Ovary (tissue), 9 donors: Measurements from ENCODE around the gene SLC12A8. TPM values are rescaled to one million over a fixed set of nuclear protein-coding genes. Genes with fewer than 3 reads are reported as not detected.

ENCODE experiments used
- DNase-seq, 5 donors: peaks; one replicate each; pipeline ENCODE4 v3.0.0-alpha.2; 2019 to 2020
- H3K27ac ChIP-seq, 2 donors: fragments of 200-600 bp; one replicate each; pipeline versions ENCODE4 v1.5.1 to v1.8.0; 2019 to 2022
- H3K27me3 ChIP-seq: fragments of 200-600 bp; one replicate; pipeline ENCODE4 v1.8.0; 2022
- H3K36me3 ChIP-seq: fragments of 200-600 bp; sonication (generic); one replicate; pipeline ENCODE4 v1.5.1; 2019
- H3K4me1 ChIP-seq: one replicate; pipeline ENCODE4 v1.8.1; 2013; ENCODE audit warnings: mild to moderate bottlenecking, moderate library complexity; ENCODE audit not compliant: insufficient read depth
- H3K4me3 ChIP-seq: fragments of 200-600 bp; sonication (generic); one replicate; pipeline ENCODE4 v1.5.1; 2017
- H3K9me3 ChIP-seq, 2 donors: fragments of 200-600 bp in 1 of 2; sonication (generic) in 1 of 2; one replicate each; pipeline versions ENCODE4 v1.5.1 to v1.8.1; 2013 to 2019; ENCODE audit warnings: mild to moderate bottlenecking in 1 of 2, moderate library complexity in 1 of 2
- EP300 ChIP-seq: sonication (generic); formaldehyde crosslinking; IDR thresholded peaks from one replicate; pipeline ENCODE4 v1.6.1; 2017; ENCODE audit warnings: antibody characterized with exemption
- POLR2A ChIP-seq: fragments of 450-650 bp; IDR thresholded peaks from one replicate; pipeline ENCODE4 v1.6.1; 2017; ENCODE audit warnings: antibody characterized with exemption, mild to moderate bottlenecking, moderate library complexity
- WGBS, 3 donors: extraction: QIAGEN DNeasy Blood & Tissue Kit in 1 of 3; methylation state at CpG; one replicate each; pipeline versions ENCODE4 v1.1.5 to v1.1.7; 2013 to 2017; 5-methylcytosine and 5-hydroxymethylcytosine counted together
- intact Hi-C, 4 donors: fragments of 100-400 bp; cut with DNase I; formaldehyde crosslinking; loops; one replicate each; pipeline versions ENCODE4 v1.11.0 to v1.15.1; 2022 to 2023
- polyA plus RNA-seq, 2 donors: library from polyadenylated mRNA; stranded (reverse); fragments of 200-250 nt in 1 of 2; fragments of 350-450 nt in 1 of 2; fragmentation: Illumina TruSeq in 1 of 2; extraction: RNeasy Lipid Tissue Mini Kit (QIAGEN cat#74804) in 1 of 2; gene quantifications; one replicate each; pipeline ENCODE4 v1.2.3, GENCODE V29; 2013 to 2014
- total RNA-seq, 7 donors: library from RNA; depleted of rRNA in 2 of 7; stranded (reverse); fragments of >200 nt in 2 of 7; fragmentation: NEBNext Ultra II Directional in 3 of 7; extraction: Animal tissue kit (Norgen Biotek cat#: 25700) in 3 of 7; gene quantifications; one replicate each; pipeline versions ENCODE4 v1.1.0 to v1.2.4, GENCODE V29; 2016 to 2023
- TF ChIP-seq, protein P1 (sequence below), 3 donors: fragments of 450-650 bp in 2 of 3; fragments of 200-600 bp in 1 of 3; IDR thresholded peaks; one replicate each; pipeline versions ENCODE4 v1.5.1 to v1.8.0; 2016 to 2022; ENCODE audit warnings: antibody characterized with exemption in 3 of 3, mild to moderate bottlenecking in 1 of 3
- donor health status: DM: no; HTN: no; CAD: no; lungs with moderate emphysema.
- donor health status: DM: no; HTN: no; CAD: no.
- donor health status: Bipolar disorder and iron deficiency.
- donor health status: DM: yes; HTN: yes; CAD: no.
- donor health status: DM: no; HTN: no; CAD: no.
- donor health status: DM: yes; HTN: yes; CAD: no.

SLC12A8 gene
- total and polyA plus RNA-seq, 9 donors: 0.28 to 11.5 (median 1.5) TPM

DNA sequence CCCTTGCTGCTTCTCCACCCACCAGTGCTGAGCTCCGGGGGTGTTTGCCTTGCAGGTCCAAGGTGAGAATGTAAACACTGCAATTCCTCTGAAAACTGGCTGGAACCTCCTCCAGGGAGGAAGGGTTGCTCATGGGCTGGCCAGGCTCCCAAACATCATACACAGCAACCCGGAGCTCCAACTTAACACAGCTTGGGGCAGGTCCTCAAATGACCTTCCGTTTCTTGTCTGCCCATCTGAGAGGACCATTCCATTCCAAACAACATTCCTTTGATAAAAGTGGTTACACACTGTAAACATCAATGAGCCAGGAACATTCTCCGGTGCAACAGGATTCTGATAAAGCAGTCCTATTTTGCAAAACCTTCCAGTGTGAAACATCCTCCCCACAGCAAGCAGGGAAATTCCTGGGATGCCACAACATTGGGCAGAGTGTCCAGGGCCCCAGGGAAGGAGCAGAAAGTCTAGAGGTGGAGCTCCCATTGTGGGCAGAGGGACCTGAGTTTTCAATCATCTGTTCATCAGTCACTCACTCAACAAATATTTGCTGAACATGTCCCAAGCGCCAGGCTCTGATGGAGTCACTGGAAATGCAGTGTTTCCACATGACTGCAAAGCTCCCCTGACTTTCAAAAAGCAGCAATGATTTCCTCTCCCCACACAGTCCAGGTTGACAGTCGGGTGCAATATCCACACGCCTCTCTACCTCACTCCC is 149.5 kb downstream of the SLC12A8 start:
- H3K4me3 ChIP-seq: no peak overlapping the region
- WGBS, 3 donors: 21 to 23% (median 21%) methylated on average over 7 of the region's 7 CpGs
- no peaks in the 10 kb centered on the region for H3K36me3 ChIP-seq
- intact Hi-C loops: loop anchor here in 1 of 4 donors (10.0 kb wide), 1 partner anchor 52 kb away; no protein-coding TSS in a partner anchor
- no peak overlapping the region for H3K27ac ChIP-seq
- TF ChIP-seq, protein P1, sequence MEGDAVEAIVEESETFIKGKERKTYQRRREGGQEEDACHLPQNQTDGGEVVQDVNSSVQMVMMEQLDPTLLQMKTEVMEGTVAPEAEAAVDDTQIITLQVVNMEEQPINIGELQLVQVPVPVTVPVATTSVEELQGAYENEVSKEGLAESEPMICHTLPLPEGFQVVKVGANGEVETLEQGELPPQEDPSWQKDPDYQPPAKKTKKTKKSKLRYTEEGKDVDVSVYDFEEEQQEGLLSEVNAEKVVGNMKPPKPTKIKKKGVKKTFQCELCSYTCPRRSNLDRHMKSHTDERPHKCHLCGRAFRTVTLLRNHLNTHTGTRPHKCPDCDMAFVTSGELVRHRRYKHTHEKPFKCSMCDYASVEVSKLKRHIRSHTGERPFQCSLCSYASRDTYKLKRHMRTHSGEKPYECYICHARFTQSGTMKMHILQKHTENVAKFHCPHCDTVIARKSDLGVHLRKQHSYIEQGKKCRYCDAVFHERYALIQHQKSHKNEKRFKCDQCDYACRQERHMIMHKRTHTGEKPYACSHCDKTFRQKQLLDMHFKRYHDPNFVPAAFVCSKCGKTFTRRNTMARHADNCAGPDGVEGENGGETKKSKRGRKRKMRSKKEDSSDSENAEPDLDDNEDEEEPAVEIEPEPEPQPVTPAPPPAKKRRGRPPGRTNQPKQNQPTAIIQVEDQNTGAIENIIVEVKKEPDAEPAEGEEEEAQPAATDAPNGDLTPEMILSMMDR (IDR thresholded peaks at IDR 0.05): no peak
- TF ChIP-seq EP300 (no peak), POLR2A (no peak)
- no peaks in the 10 kb centered on the region for H3K27me3 ChIP-seq
- H3K9me3 ChIP-seq: no peaks in the 10 kb centered on the region
- peaks cover 11% of the 10 kb centered on the region for H3K4me1 ChIP-seq
- DNase-seq: peak in 1 of 5 donors; percentile 46

DNA sequence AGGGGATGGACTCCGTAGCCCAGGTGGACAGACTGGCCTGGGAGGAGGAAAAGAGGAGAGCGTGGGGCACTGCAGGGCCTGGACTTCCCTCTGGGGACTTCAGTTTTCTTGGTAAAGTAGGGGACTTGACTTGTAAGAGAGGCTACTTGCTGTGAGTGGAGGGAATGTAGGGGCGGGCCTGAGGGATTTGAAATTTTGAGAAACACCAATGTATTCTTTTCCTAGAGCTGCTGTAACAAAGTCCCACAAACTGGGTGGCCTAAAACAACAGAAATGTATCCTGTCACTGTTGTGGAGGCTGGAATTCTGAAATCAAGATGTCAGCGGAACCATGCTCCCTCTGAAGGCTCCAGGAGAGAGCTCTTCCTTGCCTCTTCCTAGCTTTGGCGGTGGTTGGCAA is 150.9 kb downstream of the SLC12A8 start:
- peak overlapping the region; percentile 18 to 45 for H3K27ac ChIP-seq
- H3K27me3 ChIP-seq: no peaks in the 10 kb centered on the region
- H3K9me3 ChIP-seq: no peaks in the 10 kb centered on the region
- H3K4me3 ChIP-seq: no peak overlapping the region
- DNase-seq: no peak
- intact Hi-C loops: loop anchor here in 1 of 4 donors (10.0 kb wide), 1 partner anchor 53 kb away; no protein-coding TSS in a partner anchor
- H3K36me3 ChIP-seq: no peaks in the 10 kb centered on the region
- WGBS, 3 donors: 65 to 81% (median 71%) methylated on average over 5 of the region's 5 CpGs
- peaks cover 11% of the 10 kb centered on the region for H3K4me1 ChIP-seq
- peak; percentile 3 for TF ChIP-seq POLR2A
- TF ChIP-seq, protein P1 (IDR thresholded peaks at IDR 0.05): peak in 1 of 3 donors; percentile 10
- TF ChIP-seq EP300: no peak

DNA sequence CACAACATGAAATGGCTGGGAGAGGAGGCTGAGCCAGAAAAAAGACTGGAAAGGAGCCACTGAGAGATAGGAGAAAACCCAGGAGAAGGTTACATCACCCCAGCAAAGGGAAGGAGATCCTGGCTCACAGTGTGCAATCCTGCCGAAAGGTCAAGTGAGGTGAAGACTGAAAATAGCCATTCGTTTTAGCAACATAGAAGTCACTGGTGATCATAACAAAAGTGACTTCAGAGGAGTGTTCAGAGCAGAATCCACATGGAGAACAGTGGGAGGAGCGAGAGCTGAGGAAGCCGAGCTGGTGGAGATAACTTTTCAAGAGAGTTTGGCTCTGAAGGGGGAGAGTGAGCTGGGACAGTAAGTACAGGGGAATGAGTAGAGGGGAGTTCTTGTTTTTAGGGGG is 151.4 kb downstream of the SLC12A8 start:
- Histone ChIP-seq H3K36me3 (no peaks in the 10 kb centered on the region), H3K27ac (peak overlapping the region; percentile 18 to 45), H3K4me3 (no peak overlapping the region), H3K4me1 (peaks cover 13% of the 10 kb centered on the region), H3K9me3 (no peaks in the 10 kb centered on the region), H3K27me3 (no peaks in the 10 kb centered on the region)
- peak; percentile 58 to 84 (median 69) for DNase-seq
- peak; percentile 24 for TF ChIP-seq POLR2A
- TF ChIP-seq EP300: peak; percentile 33
- TF ChIP-seq, protein P1 (IDR thresholded peaks at IDR 0.05): no peak
- WGBS, 3 donors: 7 to 17% (median 9%) methylated on average over 4 of the region's 4 CpGs
- intact Hi-C loops: loop anchor here in 1 of 4 donors (10.0 kb wide), 1 partner anchor 54 kb away; no protein-coding TSS in a partner anchor

DNA sequence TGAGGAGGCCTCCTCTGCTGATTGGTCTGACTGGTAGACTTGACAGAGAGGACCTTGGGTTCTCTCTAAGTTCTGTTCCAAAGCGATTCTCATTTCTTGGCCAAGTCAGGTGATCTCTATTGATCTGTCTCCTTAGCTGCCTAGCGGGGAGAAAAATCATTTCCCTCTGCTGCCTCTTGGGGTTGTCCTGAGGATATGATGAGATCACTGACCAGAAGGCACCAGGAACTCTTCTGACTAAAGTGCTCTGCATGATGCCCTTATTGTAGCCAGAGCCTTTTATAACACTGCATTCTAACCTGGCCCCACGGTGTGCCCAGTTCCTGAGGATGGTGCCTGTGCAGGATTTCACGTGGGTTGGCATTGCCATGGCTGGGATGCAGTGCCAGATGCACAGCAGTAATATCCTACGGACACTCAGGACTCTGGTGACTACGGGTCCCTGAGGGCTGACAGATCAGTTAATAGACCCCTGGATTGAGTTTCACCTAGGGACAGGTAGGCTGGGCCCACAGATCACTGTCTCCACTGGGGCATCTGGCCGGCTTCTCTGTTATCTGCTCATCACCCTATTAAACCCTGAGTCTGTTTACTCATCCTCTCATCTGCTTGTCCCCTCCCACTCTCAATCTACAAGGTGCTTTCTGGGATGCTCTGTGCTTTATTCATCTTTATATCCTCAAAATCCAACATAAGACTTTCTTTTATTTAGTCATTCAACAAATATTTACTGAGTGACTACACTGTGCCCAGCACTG is 152.9 kb downstream of the SLC12A8 start:
- peaks cover 13% of the 10 kb centered on the region for H3K4me1 ChIP-seq
- TF ChIP-seq POLR2A: no peak
- TF ChIP-seq EP300: no peak
- TF ChIP-seq, protein P1 (IDR thresholded peaks at IDR 0.05): no peak
- H3K4me3 ChIP-seq: no peak overlapping the region
- DNase-seq: no peak
- no peaks in the 10 kb centered on the region for H3K9me3 ChIP-seq
- intact Hi-C loops: loop anchor here in 2 of 4 donors (5.0 to 10.0 kb wide), 3 partner anchors 55 to 85 kb away; no protein-coding TSS in a partner anchor
- H3K36me3 ChIP-seq: no peaks in the 10 kb centered on the region
- 85 to 86% (median 86%) methylated on average over 7 of the region's 7 CpGs for WGBS, 3 donors
- no peak overlapping the region for H3K27ac ChIP-seq
- no peaks in the 10 kb centered on the region for H3K27me3 ChIP-seq
